ENCODE data around the gene IL36B.

Gene IL36B

DNA sequence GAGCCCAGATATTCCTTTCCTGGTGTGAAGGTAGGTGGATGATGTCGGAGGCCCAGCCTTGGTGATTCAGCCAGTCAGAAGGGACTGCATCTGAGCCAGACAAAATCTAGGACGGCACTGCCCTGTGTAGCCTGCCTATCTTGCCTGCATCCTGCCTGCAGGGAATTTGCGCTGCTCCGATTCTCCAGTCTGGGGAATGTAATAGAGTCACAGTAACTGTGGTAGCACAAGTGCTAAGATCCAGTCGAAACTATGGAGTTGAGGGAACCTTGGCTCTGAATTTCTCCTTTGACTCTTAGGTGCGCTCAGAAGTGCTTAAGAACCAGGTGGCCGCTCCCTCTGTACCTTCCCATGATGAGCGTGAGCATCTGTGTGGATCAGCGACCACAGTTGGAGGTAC, 15.9 kb downstream of the IL36B start:
- TF ChIP-seq, protein P1, sequence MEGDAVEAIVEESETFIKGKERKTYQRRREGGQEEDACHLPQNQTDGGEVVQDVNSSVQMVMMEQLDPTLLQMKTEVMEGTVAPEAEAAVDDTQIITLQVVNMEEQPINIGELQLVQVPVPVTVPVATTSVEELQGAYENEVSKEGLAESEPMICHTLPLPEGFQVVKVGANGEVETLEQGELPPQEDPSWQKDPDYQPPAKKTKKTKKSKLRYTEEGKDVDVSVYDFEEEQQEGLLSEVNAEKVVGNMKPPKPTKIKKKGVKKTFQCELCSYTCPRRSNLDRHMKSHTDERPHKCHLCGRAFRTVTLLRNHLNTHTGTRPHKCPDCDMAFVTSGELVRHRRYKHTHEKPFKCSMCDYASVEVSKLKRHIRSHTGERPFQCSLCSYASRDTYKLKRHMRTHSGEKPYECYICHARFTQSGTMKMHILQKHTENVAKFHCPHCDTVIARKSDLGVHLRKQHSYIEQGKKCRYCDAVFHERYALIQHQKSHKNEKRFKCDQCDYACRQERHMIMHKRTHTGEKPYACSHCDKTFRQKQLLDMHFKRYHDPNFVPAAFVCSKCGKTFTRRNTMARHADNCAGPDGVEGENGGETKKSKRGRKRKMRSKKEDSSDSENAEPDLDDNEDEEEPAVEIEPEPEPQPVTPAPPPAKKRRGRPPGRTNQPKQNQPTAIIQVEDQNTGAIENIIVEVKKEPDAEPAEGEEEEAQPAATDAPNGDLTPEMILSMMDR (IDR thresholded peaks at IDR 0.05; ENCODE audit: borderline replicate concordance, insufficient read depth, low read depth, low read length), result no peak
- no peak overlapping the region for H3K4me3 ChIP-seq (ENCODE audit: low read depth, low read length)

DNA sequence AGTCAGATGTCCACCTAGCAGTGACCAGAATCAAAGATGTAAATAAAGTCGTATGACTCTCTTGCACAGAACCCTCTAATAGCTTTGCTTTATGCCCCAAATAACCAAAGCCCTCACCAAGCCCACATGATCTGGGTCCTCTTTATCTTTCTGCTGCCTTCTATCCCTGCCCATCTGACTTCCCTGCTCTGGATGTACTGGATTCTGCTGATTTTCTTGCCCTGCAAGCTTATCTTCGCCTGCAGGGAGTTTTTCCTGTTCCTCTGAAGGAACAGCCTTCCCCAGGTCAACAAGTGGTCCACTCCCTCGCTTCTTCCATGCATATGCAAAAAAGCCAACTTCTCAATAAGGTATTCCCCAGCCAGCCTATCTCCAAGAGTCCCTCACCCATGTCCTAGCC, 18.7 kb downstream of the IL36B start:
- TF ChIP-seq, protein P1 (IDR thresholded peaks at IDR 0.05; ENCODE audit: borderline replicate concordance, insufficient read depth, low read depth, low read length), result no peak
- no peak overlapping the region for H3K4me3 ChIP-seq (ENCODE audit: low read depth, low read length)

DNA sequence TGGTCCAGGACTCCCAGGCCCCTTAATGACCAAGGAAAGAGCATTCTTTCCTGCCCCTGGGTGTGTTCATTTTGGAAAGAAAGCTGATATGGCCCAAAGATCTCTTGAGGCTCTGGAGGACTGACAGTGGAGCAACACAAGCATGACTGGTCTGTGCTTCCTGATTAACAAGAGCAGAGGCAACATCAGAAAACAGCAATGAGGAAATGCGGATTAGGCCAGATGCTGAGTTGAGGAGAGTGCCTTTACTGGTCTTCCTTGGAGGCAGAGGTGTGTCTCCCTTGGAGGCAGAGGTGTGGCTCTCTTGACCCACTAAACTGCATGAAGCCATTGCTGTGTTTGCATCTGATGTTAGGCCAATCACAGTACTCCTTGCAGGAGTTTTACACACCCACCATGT, 19.9 kb downstream of the IL36B start:
- TF ChIP-seq, protein P1 (IDR thresholded peaks at IDR 0.05; ENCODE audit: borderline replicate concordance, insufficient read depth, low read depth, low read length), result no peak
- no peak overlapping the region for H3K4me3 ChIP-seq (ENCODE audit: low read depth, low read length)

DNA sequence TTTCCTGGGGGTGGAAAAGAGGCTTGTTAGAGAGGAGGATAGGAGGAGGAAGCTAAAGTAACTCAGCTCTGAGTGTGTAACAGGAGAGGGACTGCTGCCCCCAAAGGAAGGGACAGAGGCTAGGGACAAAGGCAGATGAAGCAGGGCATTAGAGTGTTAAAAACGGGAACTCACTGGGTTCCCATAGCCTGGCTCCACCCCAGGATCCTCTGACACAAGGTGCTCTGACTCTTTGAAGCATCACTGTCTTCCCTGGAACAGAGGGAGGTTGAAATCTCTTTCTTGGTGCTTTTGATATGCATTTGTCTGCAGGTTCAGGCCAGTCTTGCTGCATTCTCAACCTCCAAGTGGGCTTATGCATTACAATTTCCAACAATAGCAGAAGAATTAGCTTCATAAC, 24.6 kb downstream of the IL36B start:
- H3K4me3 ChIP-seq (ENCODE audit: low read depth, low read length), result no peak overlapping the region
- TF ChIP-seq, protein P1 (IDR thresholded peaks at IDR 0.05; ENCODE audit: borderline replicate concordance, insufficient read depth, low read depth, low read length), result no peak

DNA sequence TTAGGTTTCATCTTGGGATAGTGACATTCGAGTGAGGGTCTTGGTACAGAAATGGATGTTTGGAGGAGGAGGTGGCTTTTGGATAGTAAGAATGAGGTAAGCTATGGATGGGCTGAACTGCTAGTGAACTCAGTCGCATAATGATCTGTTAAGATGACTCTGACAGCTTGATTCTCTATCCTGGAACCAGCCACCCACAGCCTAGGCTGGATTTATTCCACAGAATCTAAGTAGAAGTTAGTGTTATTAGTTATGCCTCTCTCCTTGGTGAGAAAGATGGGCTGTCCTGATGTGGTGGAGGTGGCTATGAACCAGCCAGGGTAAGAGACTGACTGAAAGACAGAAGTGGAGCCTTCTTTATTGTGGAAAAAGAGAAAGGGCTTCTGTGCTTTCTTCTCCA, 25.0 kb downstream of the IL36B start:
- TF ChIP-seq, protein P1 (IDR thresholded peaks at IDR 0.05; ENCODE audit: borderline replicate concordance, insufficient read depth, low read depth, low read length), result no peak
- no peak overlapping the region for H3K4me3 ChIP-seq (ENCODE audit: low read depth, low read length)

DNA sequence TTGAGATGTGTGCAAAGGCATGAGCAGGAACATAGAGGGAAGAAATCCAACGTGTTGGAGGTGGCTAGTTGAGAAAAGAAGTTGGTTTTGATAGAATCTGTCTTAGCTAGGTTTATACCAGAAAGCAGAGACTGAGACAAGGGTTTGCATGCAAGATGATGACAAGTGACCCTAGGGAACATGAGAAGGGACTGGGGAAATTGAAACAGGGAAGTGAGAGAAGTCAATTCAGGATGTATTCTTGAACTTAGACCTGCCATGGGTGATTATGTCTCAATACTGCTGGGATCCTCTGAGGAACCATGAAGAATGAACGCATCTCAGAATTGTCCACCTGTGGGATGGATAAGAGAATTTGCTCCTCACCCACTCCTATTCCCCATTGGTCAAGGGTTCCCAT, 26.9 kb downstream of the IL36B start:
- H3K4me3 ChIP-seq (ENCODE audit: low read depth, low read length), result no peak overlapping the region
- TF ChIP-seq, protein P1 (IDR thresholded peaks at IDR 0.05; ENCODE audit: borderline replicate concordance, insufficient read depth, low read depth, low read length), result no peak

DNA sequence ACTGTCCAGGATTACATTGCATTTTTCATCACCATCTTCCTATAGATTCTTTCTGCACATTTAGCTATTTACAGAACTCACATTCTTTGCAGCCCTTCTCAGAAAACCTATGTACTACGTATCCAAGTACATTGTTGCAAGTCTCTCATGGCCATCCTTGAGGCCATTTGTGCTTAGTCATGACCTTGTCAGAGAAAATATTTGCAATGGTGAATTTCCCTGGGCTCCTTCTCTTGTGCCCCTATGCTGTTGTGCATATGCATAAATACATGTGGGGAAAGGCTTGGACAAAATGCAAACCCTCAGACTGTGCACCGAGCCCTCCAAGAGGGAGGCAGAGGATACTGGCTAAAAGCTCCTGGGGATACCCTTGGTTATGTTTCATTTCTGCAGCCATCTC, 27.9 kb downstream of the IL36B start:
- TF ChIP-seq, protein P1 (IDR thresholded peaks at IDR 0.05; ENCODE audit: borderline replicate concordance, insufficient read depth, low read depth, low read length), result no peak
- no peak overlapping the region for H3K4me3 ChIP-seq (ENCODE audit: low read depth, low read length)
